ENCODE measurements around the gene EXTL1. TPM values are rescaled to one million over a fixed set of nuclear protein-coding genes. Genes with fewer than 3 reads are reported as not detected.

The EXTL1 gene
- total and polyA plus RNA-seq, 2 donors from 2014 or later: 0.28 to 0.45 TPM

GRCh38 chr1:26044971-26045721 lies 23.6 kb downstream of the EXTL1 start:
- Histone ChIP-seq H3K36me3 (ENCODE audit: control insufficient read depth in 2 of 3, insufficient read depth in 3 of 3, low read length in 3 of 3) (peaks cover 0 to 5% (median 0%) of the 10 kb centered on the region in 3 donors), H3K27me3 (ENCODE audit: control insufficient read depth, insufficient read depth, low read length) (peaks cover 23% of the 10 kb centered on the region), H3K9me3 (ENCODE audit: control insufficient read depth in 2 of 3, insufficient read depth in 1 of 3, low read length in 3 of 3) (no peaks in the 10 kb centered on the region), H3K27ac (ENCODE audit: low read depth in 2 of 2, low read length in 2 of 2) (peak overlapping the region; percentile 28 to 72), H3K4me1 (ENCODE audit: control insufficient read depth in 2 of 3, insufficient read depth in 2 of 3, low read depth in 1 of 3, low read length in 3 of 3) (peaks cover 0 to 10% (median 8%) of the 10 kb centered on the region in 3 donors), H3K9ac (ENCODE audit: low read length in 3 of 3) (peak overlapping the region in 2 of 3 donors; percentile 34 to 36), H3K4me3 (ENCODE audit: low read length in 3 of 3) (peak overlapping the region in 2 of 3 donors; percentile 64 to 72)
- intact Hi-C loops (cut with DNase I): no loop called here
- no peak for TF ChIP-seq CTCF (IDR thresholded peaks at IDR 0.05; ENCODE audit: borderline replicate concordance, extremely low read depth, insufficient read depth)
- FAIRE-seq (no peak), DNase-seq (peak in 3 of 5 donors; percentile 16 to 64 (median 29))

- H3K27ac ChIP-seq (ENCODE audit: low read depth in 2 of 2, low read length in 2 of 2): peak within 1 kb of the TSS; percentile 28 to 72
- H3K36me3 ChIP-seq (ENCODE audit: control insufficient read depth in 2 of 3, insufficient read depth in 3 of 3, low read length in 3 of 3): peaks cover 0 to 5% (median 0%) of the 10 kb centered on the region in 3 donors
- peak within 1 kb of the TSS in 2 of 3 donors; percentile 34 to 36 for H3K9ac ChIP-seq (ENCODE audit: low read length in 3 of 3)
- no peak for FAIRE-seq
- DNase-seq: peak in 3 of 5 donors; percentile 44 to 67 (median 53)
- H3K4me3 ChIP-seq (ENCODE audit: low read length in 3 of 3): peak within 1 kb of the TSS in 2 of 3 donors; percentile 64 to 72
- peaks cover 0 to 11% (median 8%) of the 10 kb centered on the region in 3 donors for H3K4me1 ChIP-seq (ENCODE audit: control insufficient read depth in 2 of 3, insufficient read depth in 2 of 3, low read depth in 1 of 3, low read length in 3 of 3)
- intact Hi-C loops (cut with DNase I): no loop called here
- TF ChIP-seq CTCF (IDR thresholded peaks at IDR 0.05; ENCODE audit: borderline replicate concordance, extremely low read depth, insufficient read depth): no peak
- H3K9me3 ChIP-seq (ENCODE audit: control insufficient read depth in 2 of 3, insufficient read depth in 1 of 3, low read length in 3 of 3): no peaks in the 10 kb centered on the region
- H3K27me3 ChIP-seq (ENCODE audit: control insufficient read depth, insufficient read depth, low read length): peaks cover 23% of the 10 kb centered on the region
Measured at GRCh38 chr1:26045722-26046245, 24.2 kb downstream of the EXTL1 start, which contains the start of gene SLC30A2. TSS of gene SLC30A2 (minus strand) at chr1:26046118. CDS start at chr1:26045896, 222 bp downstream.

DNA sequence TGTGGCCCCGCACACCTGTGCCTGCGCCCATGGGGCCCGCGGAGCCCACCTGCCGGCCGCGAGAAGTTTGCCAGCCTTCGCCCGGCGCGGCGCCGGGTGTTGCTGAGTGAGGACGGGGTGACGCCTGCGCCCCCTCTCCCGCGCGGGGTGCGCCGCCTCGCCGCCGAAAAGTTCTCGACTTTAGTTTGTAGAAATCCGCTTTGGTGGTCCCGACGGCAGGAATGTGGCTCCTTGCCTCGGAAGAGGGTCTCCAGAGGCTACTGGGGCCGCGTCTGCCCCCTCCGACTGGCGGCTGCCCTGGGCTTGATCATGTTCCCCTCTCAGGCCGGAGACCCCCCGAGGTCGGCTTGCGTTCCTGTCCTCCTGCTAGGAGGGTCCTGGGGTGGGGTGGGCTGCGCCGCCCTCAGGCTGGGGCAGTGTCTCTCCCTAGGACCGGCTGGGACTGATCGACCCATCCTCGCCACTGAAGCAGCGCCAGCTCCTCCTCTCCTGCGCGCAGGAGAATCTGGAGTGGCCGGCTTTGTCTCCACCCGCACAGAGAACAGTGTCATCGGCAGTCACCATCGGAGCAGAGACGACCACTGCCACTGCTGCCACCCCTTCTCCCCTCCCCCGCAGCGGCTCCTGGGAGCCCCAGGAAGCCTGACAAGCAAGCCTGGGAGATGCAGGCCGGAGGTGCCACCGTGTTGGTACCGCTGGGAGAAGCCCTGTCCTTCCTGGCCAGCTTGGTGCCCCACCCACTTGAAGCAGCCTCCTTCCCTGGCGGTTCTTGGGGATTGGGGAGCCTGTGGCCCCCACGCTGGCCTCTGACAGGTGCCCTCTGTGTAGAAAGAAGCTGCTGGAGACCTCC lies 24.9 kb downstream of the EXTL1 start:
- H3K27ac ChIP-seq (ENCODE audit: low read depth in 2 of 2, low read length in 2 of 2): peak overlapping the region in 1 of 2 donors; percentile 72
- FAIRE-seq: no peak

More for the DNA sequence above, 24.9 kb downstream of the EXTL1 start:
- Histone ChIP-seq H3K9me3 (ENCODE audit: control insufficient read depth in 2 of 3, insufficient read depth in 1 of 3, low read length in 3 of 3) (no peaks in the 10 kb centered on the region), H3K4me1 (ENCODE audit: control insufficient read depth in 2 of 3, insufficient read depth in 2 of 3, low read depth in 1 of 3, low read length in 3 of 3) (peaks cover 0 to 11% (median 8%) of the 10 kb centered on the region in 3 donors), H3K4me3 (ENCODE audit: low read length in 3 of 3) (peak overlapping the region in 2 of 3 donors; percentile 61 to 64), H3K36me3 (ENCODE audit: control insufficient read depth in 2 of 3, insufficient read depth in 3 of 3, low read length in 3 of 3) (peaks cover 0 to 5% (median 0%) of the 10 kb centered on the region in 3 donors), H3K9ac (ENCODE audit: low read length in 3 of 3) (peak overlapping the region in 1 of 3 donors; percentile 24), H3K27me3 (ENCODE audit: control insufficient read depth, insufficient read depth, low read length) (peaks cover 23% of the 10 kb centered on the region)
- TF ChIP-seq CTCF (IDR thresholded peaks at IDR 0.05; ENCODE audit: borderline replicate concordance, extremely low read depth, insufficient read depth): no peak
- intact Hi-C loops (cut with DNase I): no loop called here
- peak in 2 of 5 donors; percentile 16 to 56 for DNase-seq

All from kidney (tissue), 14 donors.